HuH-7.5 (cell line): ENCODE results near the gene RNF223.
A peak's percentile ranks its signal among the peaks of the same experiment; 100 is the strongest.
"Not testable (repeated sequence)": the region's sequence is repeated elsewhere in the genome, so short reads cannot be mapped to it uniquely, and the experiment has no call there.

ENCODE experiments used
- DNase-seq: peaks from one replicate; pipeline ENCODE4 v3.0.0; 2011; ENCODE audit warnings: low spot score

Gene RNF223

DNA sequence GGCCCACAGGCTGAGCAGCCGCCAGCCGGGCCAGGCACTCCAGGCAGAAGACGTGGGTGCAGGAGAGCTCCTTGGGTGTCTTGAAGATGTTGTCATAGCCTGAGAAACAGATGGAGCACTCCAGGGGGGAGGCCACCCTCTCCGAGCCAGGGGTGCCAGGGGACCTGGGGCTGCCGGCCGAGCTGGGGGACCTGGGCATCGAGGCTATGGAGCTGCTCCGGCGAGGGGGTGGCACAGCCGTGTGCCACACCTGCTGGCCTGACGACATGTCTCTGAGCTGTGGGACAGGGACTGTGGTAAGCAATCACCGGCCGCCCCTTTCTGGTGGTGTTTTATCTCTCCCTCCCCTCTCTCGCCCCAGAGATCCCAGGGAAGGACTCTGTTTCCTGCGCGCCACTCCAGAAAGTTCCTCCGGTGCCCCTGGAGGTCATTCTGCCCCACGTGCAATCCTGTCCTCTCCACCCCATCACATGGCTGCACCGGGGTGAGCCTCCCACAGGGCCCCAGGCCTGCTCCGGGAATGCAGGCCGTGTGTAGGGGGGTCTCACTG, 1.7 kb downstream of the RNF223 start:
- DNase-seq: no peak

GRCh38 chr1:1071486-1072298, 2.4 kb downstream of the RNF223 start:
- DNase-seq: no peak

- DNase-seq: peak; percentile 80
These were observed 4.1 kb downstream of the RNF223 start for GRCh38 chr1:1069711-1070676.

- peak; percentile 96 for DNase-seq
These were observed 4.9 kb downstream of the RNF223 start for GRCh38 chr1:1069056-1069710.

GRCh38 chr1:1068517-1069055, 5.5 kb downstream of the RNF223 start:
- peak; percentile 77 for DNase-seq

GRCh38 chr1:1067860-1068516, 6.1 kb downstream of the RNF223 start:
- peak; percentile 82 for DNase-seq

DNA sequence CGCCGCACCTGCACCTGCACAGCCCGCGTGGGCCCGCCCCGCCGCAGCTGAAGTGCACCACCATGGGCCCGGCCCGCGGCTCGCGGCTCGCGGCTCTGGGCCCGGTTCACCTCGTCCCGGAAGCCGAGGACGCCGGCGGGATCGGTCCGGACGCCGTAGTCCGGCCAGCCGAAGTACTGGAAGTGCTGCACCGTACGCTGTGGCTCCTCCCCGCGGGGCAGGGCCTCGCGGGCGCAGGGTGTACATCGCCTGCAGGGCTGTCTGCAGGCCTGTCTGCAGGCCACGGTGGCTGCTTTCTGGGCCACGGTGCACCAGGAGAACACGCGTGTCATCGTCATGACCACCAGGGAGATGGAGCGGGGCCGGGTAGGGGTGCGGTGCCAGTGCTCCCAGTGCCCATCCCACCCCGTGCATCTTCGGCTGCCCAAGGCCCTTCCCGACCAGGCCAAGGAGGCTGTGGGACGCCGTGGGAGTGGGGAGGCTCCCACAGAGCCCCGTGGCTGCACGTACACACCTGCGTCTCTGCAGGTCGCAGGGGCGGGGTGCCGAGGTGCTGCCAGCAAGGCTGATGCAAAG, 6.7 kb downstream of the RNF223 start:
- no peak for DNase-seq

- DNase-seq: no peak
These were observed 7.5 kb downstream of the RNF223 start for GRCh38 chr1:1066403-1067283.

DNA sequence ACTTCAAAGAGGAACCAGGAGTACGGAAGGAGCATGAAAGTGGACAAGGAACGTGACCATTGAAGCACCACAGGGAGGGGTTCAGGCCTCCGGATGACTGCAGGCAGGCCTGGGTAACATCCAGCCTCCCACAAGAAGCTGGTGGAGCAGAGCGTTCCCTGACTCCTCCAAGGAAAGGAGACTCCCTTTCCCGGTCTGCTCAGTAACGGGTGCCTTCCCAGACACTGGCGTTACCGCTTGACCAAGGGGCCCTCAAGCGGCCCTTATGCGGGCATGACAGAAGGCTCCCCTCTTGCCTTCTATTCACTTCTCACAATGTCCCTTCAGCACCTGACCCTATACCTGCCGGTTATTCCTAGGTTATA, 8.2 kb downstream of the RNF223 start:
- not testable (repeated sequence) for DNase-seq

- no peak for DNase-seq
These were observed 8.7 kb downstream of the RNF223 start for GRCh38 chr1:1065265-1065939.

DNA sequence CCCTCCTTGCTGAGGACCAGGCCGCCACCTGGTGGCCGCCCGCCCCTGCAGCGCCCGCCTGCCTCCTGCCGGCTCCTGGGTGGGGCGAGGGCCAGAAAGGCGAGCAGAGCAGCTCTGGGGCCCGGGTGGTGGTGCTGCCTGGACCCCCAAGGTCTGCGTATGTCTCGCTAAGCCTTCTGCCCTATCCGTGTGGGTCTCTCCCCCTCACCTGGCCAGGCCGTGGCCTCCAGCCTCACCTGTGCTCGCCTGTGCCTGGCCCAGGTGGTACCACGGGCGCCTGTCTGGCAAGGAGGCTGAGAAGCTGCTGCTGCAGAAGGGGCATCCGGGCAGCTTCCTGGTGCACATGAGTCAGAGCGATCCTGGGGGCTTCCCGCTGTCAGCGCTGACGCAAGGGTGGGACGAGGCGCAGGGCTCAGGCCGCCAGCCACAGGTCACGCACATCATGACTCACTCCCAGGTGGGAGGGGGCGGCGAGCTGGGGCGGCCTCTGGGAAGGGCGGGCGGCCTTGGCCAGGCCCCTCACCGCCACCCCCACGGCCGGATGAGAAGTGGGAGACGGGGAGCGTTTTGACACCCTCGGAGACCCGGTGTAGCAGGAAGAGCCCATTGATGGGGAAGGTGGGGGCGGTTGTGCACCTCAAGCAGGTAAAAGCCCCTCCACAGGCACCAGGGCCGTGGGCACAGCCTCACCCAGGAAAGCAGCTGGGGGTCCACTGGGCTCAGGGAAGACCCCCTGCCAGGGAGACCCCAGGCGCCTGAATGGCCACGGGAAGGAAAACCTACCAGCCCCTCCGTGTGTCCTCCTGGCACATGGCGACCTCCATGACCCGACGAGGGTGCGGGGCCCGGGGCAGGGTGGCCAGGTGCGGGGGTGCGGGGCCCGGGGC, 9.9 kb downstream of the RNF223 start:
- DNase-seq: peak; percentile 97

- DNase-seq: no peak
These were observed 10.7 kb downstream of the RNF223 start for GRCh38 chr1:1063261-1063944.

- no peak for DNase-seq
These were observed 11.6 kb downstream of the RNF223 start for GRCh38 chr1:1062348-1063163.

DNA sequence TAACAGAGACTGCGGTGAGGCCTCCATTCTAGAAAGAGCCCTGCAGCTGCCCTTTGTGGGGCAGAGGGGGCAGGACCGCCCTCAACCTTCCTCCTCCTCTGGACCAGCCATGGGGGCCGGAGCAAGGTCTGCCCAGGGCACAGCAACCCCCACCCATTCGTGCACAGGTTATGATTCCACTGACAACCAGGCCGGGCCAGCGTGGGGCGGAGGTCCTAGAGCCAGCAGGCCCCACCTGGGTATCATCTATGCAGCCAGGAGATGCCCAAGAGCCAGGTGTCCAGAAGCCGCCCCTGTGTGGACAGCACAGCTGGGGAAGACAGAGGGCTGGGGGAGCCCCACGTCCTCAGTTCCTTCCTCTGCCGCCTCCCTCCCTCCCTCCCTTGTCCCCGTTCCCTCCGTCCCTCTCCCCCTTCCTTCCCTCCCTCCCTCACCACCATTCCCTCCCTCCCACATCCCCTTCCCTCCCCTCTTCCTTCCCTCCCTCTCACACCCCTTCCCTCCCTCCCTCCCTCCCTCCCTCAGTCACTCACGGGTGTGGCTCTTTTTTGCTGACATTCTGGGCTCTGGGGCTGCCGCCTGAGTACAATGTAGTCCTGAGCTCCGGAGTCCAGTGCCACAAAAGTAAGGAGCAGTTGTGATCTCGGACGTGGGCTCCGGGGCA, 12.3 kb downstream of the RNF223 start:
- no peak for DNase-seq

GRCh38 chr1:1060281-1061000, 13.7 kb downstream of the RNF223 start:
- DNase-seq: no peak
